Heart left ventricle (tissue), 16 donors: ENCODE data around the gene MORC1. TPM values are rescaled to one million over a fixed set of nuclear protein-coding genes. Genes with fewer than 3 reads are reported as not detected.

Experiments
- ATAC-seq, 4 donors: fragments of 200-7000 bp; cut with Tn5 transposase; one replicate each; pipeline ENCODE4 v1.9.1; 2020 to 2022; ENCODE audit warnings: moderate library complexity in 4 of 4, mild to moderate bottlenecking in 3 of 4, moderate number of reproducible peaks in 1 of 4
- DNase-seq, 5 donors: peaks; one replicate each; pipeline ENCODE4 v3.0.0-alpha.2; 2020
- H3K27ac ChIP-seq, 12 donors: fragments of 200-600 bp; sonication (generic) in 4 of 12; one replicate each; pipeline versions ENCODE4 v1.5.0 to v1.8.0; 2016 to 2022; ENCODE audit warnings: mild to moderate bottlenecking in 2 of 12
- H3K27me3 ChIP-seq, 9 donors: fragments of 200-600 bp; sonication (generic) in 2 of 9; one replicate each; pipeline versions ENCODE4 v1.5.1 to v1.8.0; 2016 to 2022; ENCODE audit warnings: mild to moderate bottlenecking in 3 of 9
- H3K36me3 ChIP-seq, 9 donors: fragments of 200-600 bp; sonication (generic) in 2 of 9; one replicate each; pipeline versions ENCODE4 v1.5.0 to v1.8.0; 2018 to 2022; ENCODE audit warnings: mild to moderate bottlenecking in 2 of 9
- H3K4me1 ChIP-seq, 12 donors: fragments of 200-600 bp; sonication (generic) in 4 of 12; one replicate each; pipeline versions ENCODE4 v1.5.0 to v1.8.0; 2016 to 2022; ENCODE audit warnings: mild to moderate bottlenecking in 3 of 12
- H3K4me3 ChIP-seq, 12 donors: fragments of 200-600 bp; sonication (generic) in 4 of 12; one replicate each; pipeline versions ENCODE4 v1.5.0 to v1.8.0; 2017 to 2022; ENCODE audit warnings: mild to moderate bottlenecking in 9 of 12, moderate library complexity in 4 of 12
- H3K9me3 ChIP-seq, 12 donors: fragments of 200-600 bp; sonication (generic) in 4 of 12; one replicate each; pipeline versions ENCODE4 v1.5.0 to v1.8.0; 2016 to 2022; ENCODE audit warnings: mild to moderate bottlenecking in 1 of 12
- CTCF ChIP-seq, 12 donors: fragments of 200-600 bp; sonication (generic) in 4 of 12; IDR thresholded peaks; one replicate each; pipeline versions ENCODE4 v1.5.0 to v1.8.0; 2018 to 2022; ENCODE audit warnings: antibody characterized with exemption in 12 of 12, mild to moderate bottlenecking in 5 of 12
- POLR2A ChIP-seq, 2 donors: fragments of 450-650 bp; IDR thresholded peaks; one replicate each; pipeline ENCODE4 v1.6.1; 2017; ENCODE audit warnings: antibody characterized with exemption in 2 of 2, mild to moderate bottlenecking in 2 of 2, moderate library complexity in 2 of 2
- WGBS, 4 donors: extraction: QIAGEN DNeasy Blood & Tissue Kit in 2 of 4; methylation state at CpG; one replicate each; pipeline versions ENCODE4 v1.1.5 to v1.1.7; 2013 to 2018; 5-methylcytosine and 5-hydroxymethylcytosine counted together
- intact Hi-C, 10 donors: fragments of 100-400 bp; cut with DNase I; formaldehyde crosslinking; loops; one replicate each; pipeline versions ENCODE4 v1.11.1 to v1.14.2; 2022
- polyA plus RNA-seq, 2 donors: library from polyadenylated mRNA; stranded (reverse); fragments of 200-250 nt; gene quantifications; one replicate each; pipeline ENCODE4 v1.2.3, GENCODE V29; 2013
- total RNA-seq, 9 donors: library from RNA; depleted of rRNA in 2 of 9; stranded (reverse); fragments of >200 nt in 2 of 9; fragmentation: NEBNext Ultra II Directional in 3 of 9; extraction: Animal tissue kit (Norgen Biotek cat#: 25700) in 3 of 9; gene quantifications; one replicate each; pipeline versions ENCODE4 v1.1.0 to v1.2.4, GENCODE V29; 2016 to 2023
- donor health status: ischemic (EF 13 %, LVEDD 7.1; RV severe dilation, severe dysfunction).
- donor health status: healthy with polysubstance abuse.
- donor health status: DM: no; HTN: yes; CAD: no.
- donor health status: DM: no; HTN: no; CAD: no.
- donor health status: ischemic (EF 25% LVEDD 6.9; RV normal size, moderate dysfunction).
- donor health status: ischemic (EF 25% LVEDD 5.7; RV mildly dilated, moderate dysfunction).
- donor health status: healthy.
- donor health status: DM: yes; HTN: yes; CAD: no.
- donor health status: ischemic (EF 35%, LVEDD 5.7; RV mildly dilated, moderate dysfunction).
- donor health status: nonischemic (EF 11% LVEDD 7.7; RV severe dilation, severe dysfunction).
- donor health status: DM: yes; HTN: yes; CAD: no.
- donor health status: PGD.
- donor health status: ischemic (EF 29% LVEDD 5.4; RV normal size, mild dysfunction).
- donor health status: nonischemic (EF 23%, LVEDD 6.1; RV moderate dilation, normal function).

Gene MORC1
- total and polyA plus RNA-seq, 11 donors: not detected

GRCh38 chr3:109023656-109024254 lies 94.2 kb downstream of the MORC1 start:
- Histone ChIP-seq H3K36me3 (no peaks in the 10 kb centered on the region), H3K9me3 (no peaks in the 10 kb centered on the region), H3K27me3 (no peaks in the 10 kb centered on the region), H3K4me3 (no peak overlapping the region), H3K4me1 (no peaks in the 10 kb centered on the region), H3K27ac (no peak overlapping the region)
- intact Hi-C loops: loop anchor here in 9 of 10 donors (1.0 to 10.0 kb wide), 6 partner anchors 59 to 374 kb away; no protein-coding TSS in a partner anchor
- DNase-seq (peak in 3 of 5 donors; percentile 16 to 46 (median 24)), ATAC-seq (no peak)
- WGBS, 4 donors: 30 to 33% (median 32%) methylated on average over 3 of the region's 3 CpGs
- TF ChIP-seq POLR2A (IDR thresholded peaks at IDR 0.05) (no peak), CTCF (IDR thresholded peaks at IDR 0.05) (peak; percentile 50 to 78 (median 68))

GRCh38 chr3:109023167-109023566 lies 94.8 kb downstream of the MORC1 start:
- WGBS, 4 donors: 33 to 65% (median 55%) methylated on average over 1 of the region's 1 CpG
- no peaks in the 10 kb centered on the region for H3K36me3 ChIP-seq
- DNase-seq (no peak), ATAC-seq (no peak)
- intact Hi-C loops: loop anchor here in 9 of 10 donors (1.0 to 10.0 kb wide), 6 partner anchors 59 to 374 kb away; no protein-coding TSS in a partner anchor
- no peak overlapping the region for H3K27ac ChIP-seq
- H3K27me3 ChIP-seq: no peaks in the 10 kb centered on the region
- H3K4me3 ChIP-seq: no peak overlapping the region
- H3K4me1 ChIP-seq: no peaks in the 10 kb centered on the region
- TF ChIP-seq CTCF (IDR thresholded peaks at IDR 0.05) (no peak), POLR2A (IDR thresholded peaks at IDR 0.05) (no peak)
- no peaks in the 10 kb centered on the region for H3K9me3 ChIP-seq

- H3K4me3 ChIP-seq: no peak overlapping the region
- no peaks in the 10 kb centered on the region for H3K4me1 ChIP-seq
- 48 to 61% (median 54%) methylated on average over 1 of the region's 1 CpG for WGBS, 4 donors
- TF ChIP-seq CTCF (IDR thresholded peaks at IDR 0.05): no peak
- TF ChIP-seq POLR2A (IDR thresholded peaks at IDR 0.05): no peak
- no peaks in the 10 kb centered on the region for H3K27me3 ChIP-seq
- H3K9me3 ChIP-seq: no peaks in the 10 kb centered on the region
- H3K36me3 ChIP-seq: no peaks in the 10 kb centered on the region
- no peak for DNase-seq
- intact Hi-C loops: loop anchor here in 8 of 10 donors (5.0 to 10.0 kb wide), 4 partner anchors 61 to 376 kb away; no protein-coding TSS in a partner anchor
- no peak for ATAC-seq
- no peak overlapping the region for H3K27ac ChIP-seq
These were observed 96.4 kb downstream of the MORC1 start for GRCh38 chr3:109021556-109021955.

- TF ChIP-seq CTCF (IDR thresholded peaks at IDR 0.05) (no peak), POLR2A (IDR thresholded peaks at IDR 0.05) (no peak)
- DNase-seq (no peak), ATAC-seq (no peak)
- intact Hi-C loops: no loop called here
- Histone ChIP-seq H3K27ac (no peak overlapping the region), H3K4me3 (no peak overlapping the region), H3K27me3 (no peaks in the 10 kb centered on the region), H3K4me1 (no peaks in the 10 kb centered on the region), H3K9me3 (no peaks in the 10 kb centered on the region), H3K36me3 (no peaks in the 10 kb centered on the region)
- 63 to 73% (median 65%) methylated on average over 6 of the region's 6 CpGs for WGBS, 4 donors
These were observed 99.1 kb downstream of the MORC1 start for GRCh38 chr3:109018828-109019227.
